HL-60 (cell line): ENCODE measurements around the gene MAS1L.
"Not testable (repeated sequence)": the region's sequence is repeated elsewhere in the genome, so short reads cannot be mapped to it uniquely, and the experiment has no call there.

Source experiments
- DNase-seq, 2 experiments: peaks; one replicate each; pipeline ENCODE4 v3.0.0-alpha.2; 2010 to 2020; ENCODE audit warnings: low read depth in 1 of 2, low spot score in 1 of 2
- H3K27ac ChIP-seq: fragments of 250-450 bp; sonication (Bioruptor Pico); replicated peaks from 2 replicates; pipeline ENCODE4 v1.5.1; 2020; ENCODE audit warnings: mild to moderate bottlenecking, moderate library complexity
- H3K27me3 ChIP-seq: fragments of 250-450 bp; sonication (Bioruptor Pico); 2 replicates; pipeline ENCODE4 v1.5.1; 2021; ENCODE audit warnings: mild to moderate bottlenecking, moderate library complexity; ENCODE audit not compliant: insufficient read depth, poor library complexity, severe bottlenecking
- H3K4me3 ChIP-seq: replicated peaks from 2 replicates; pipeline ENCODE4 v1.5.1; 2011; ENCODE audit warnings: mild to moderate bottlenecking, control low read depth, low read length; ENCODE audit not compliant: insufficient read depth
- CTCF ChIP-seq: IDR thresholded peaks from one replicate; pipeline ENCODE4 v1.5.1; 2011; ENCODE audit warnings: low read length, control low read depth, inconsistent platforms; ENCODE audit not compliant: insufficient read depth
- GABPA ChIP-seq: IDR thresholded peaks from 2 replicates; pipeline ENCODE4 v1.6.1; 2012; ENCODE audit warnings: low read depth
- POLR2AphosphoS5 ChIP-seq: IDR thresholded peaks from 2 replicates; pipeline ENCODE4 v1.6.1; 2012; ENCODE audit warnings: low read depth
- REST ChIP-seq: IDR thresholded peaks from 2 replicates; pipeline ENCODE4 v1.6.1; 2012; ENCODE audit warnings: low read depth; ENCODE audit not compliant: insufficient replicate concordance
- SPI1 ChIP-seq: IDR thresholded peaks from 2 replicates; pipeline ENCODE4 v1.6.1; 2012; ENCODE audit warnings: low read depth, mild to moderate bottlenecking, borderline replicate concordance

The MAS1L gene

GRCh38 chr6:29447670-29448069, 40.1 kb downstream of the MAS1L start:
- DNase-seq, result no peak
- Histone ChIP-seq H3K27me3 (no peaks in the 10 kb centered on the region), H3K27ac (no peak overlapping the region), H3K4me3 (no peak overlapping the region)
- no peak for TF ChIP-seq GABPA
- TF ChIP-seq POLR2AphosphoS5, result no peak
- no peak for TF ChIP-seq REST
- no peak for TF ChIP-seq CTCF
- no peak for TF ChIP-seq SPI1

- not testable (repeated sequence) for H3K27ac ChIP-seq, DNase-seq, H3K4me3 ChIP-seq, H3K27me3 ChIP-seq
Observed at GRCh38 chr6:29444031-29444430, 43.7 kb downstream of the MAS1L start.

- TF ChIP-seq SPI1 (no peak), GABPA (no peak), REST (no peak), POLR2AphosphoS5 (no peak), CTCF (no peak)
- no peak for DNase-seq
Observed at GRCh38 chr6:29442719-29443118, 45.0 kb downstream of the MAS1L start.

GRCh38 chr6:29439006-29439405, 48.8 kb downstream of the MAS1L start, which contains the start of gene OR10C1:
Gene OR10C1, plus strand, starts transcription at chr6:29439306. Its CDS starts 710 bp downstream, at chr6:29440016.
- DNase-seq, result no peak
- Histone ChIP-seq H3K27me3 (no peaks in the 10 kb centered on the region), H3K27ac (no peak within 1 kb of the TSS), H3K4me3 (no peak within 1 kb of the TSS)
- TF ChIP-seq REST (no peak), SPI1 (no peak), CTCF (no peak), POLR2AphosphoS5 (no peak), GABPA (no peak)

More at GRCh38 chr6:29442719-29443118, 45.0 kb downstream of the MAS1L start:
- Histone ChIP-seq H3K4me3 (no peak overlapping the region), H3K27ac (no peak overlapping the region), H3K27me3 (no peaks in the 10 kb centered on the region)

GRCh38 chr6:29436730-29437129, 51.0 kb downstream of the MAS1L start:
- not testable (repeated sequence) for H3K4me3 ChIP-seq, DNase-seq, H3K27ac ChIP-seq, H3K27me3 ChIP-seq
